K562 (cell line): Measurements from ENCODE around the gene FOXA3. TPM values are rescaled to one million over a fixed set of nuclear protein-coding genes. Genes with fewer than 3 reads are reported as not detected.

Experiments used
- ARID1B ChIP-seq: fragments of 450-650 bp; IDR thresholded peaks from 2 replicates; pipeline ENCODE4 v1.6.1; 2016; ENCODE audit warnings: antibody characterized with exemption, mild to moderate bottlenecking, inconsistent platforms
- DIDO1 ChIP-seq: fragments of 450-650 bp; IDR thresholded peaks from 2 replicates; pipeline ENCODE4 v1.6.1; 2016; ENCODE audit warnings: low read depth, missing biosample characterization, missing genetic modification characterization
- ELF1 ChIP-seq: fragments of 200-800 bp; sonication (Bioruptor generic); IDR thresholded peaks from 2 replicates; pipeline ENCODE4 v1.6.1; 2016; ENCODE audit warnings: missing genetic modification characterization, missing compliant biosample characterization
- ETS2 ChIP-seq: IDR thresholded peaks from 2 replicates; pipeline ENCODE4 v1.6.1; 2016; ENCODE audit warnings: borderline replicate concordance, missing genetic modification characterization, mild to moderate bottlenecking, moderate library complexity, missing compliant biosample characterization; ENCODE audit not compliant: poor library complexity, severe bottlenecking
- EZH2 ChIP-seq: IDR thresholded peaks from 2 replicates; pipeline ENCODE4 v1.6.1; 2012; ENCODE audit warnings: low read depth, mild to moderate bottlenecking, inconsistent platforms, low read length, borderline replicate concordance
- GABPA ChIP-seq: fragments of 200-800 bp; sonication (Bioruptor generic); conservative IDR thresholded peaks from 2 replicates; pipeline ENCODE4 v1.6.1; 2016; ENCODE audit warnings: low read depth, missing genetic modification characterization, missing compliant biosample characterization
- HNRNPH1 ChIP-seq: fragments of 200-400 bp; formaldehyde crosslinking; optimal IDR thresholded peaks from 2 replicates; pipeline ENCODE3; 2017; ENCODE audit warnings: low read depth, mild to moderate bottlenecking, low read length, moderate library complexity
- HNRNPL ChIP-seq: fragments of 200-400 bp; formaldehyde crosslinking; IDR thresholded peaks from 2 replicates; pipeline ENCODE4 v1.6.1; 2017; ENCODE audit warnings: low read depth, mild to moderate bottlenecking, low read length
- KLF10 ChIP-seq: fragments of 250-450 bp; sonication (Bioruptor Pico); IDR thresholded peaks from 2 replicates; pipeline ENCODE4 v1.6.1; 2021; ENCODE audit warnings: matching md5 sums
- POLR2G ChIP-seq: fragments of 200-400 bp; formaldehyde crosslinking; IDR thresholded peaks from 2 replicates; pipeline ENCODE4 v1.6.1; 2017; ENCODE audit warnings: low read depth, mild to moderate bottlenecking, antibody characterized with exemption, low read length, moderate library complexity
- RB1 ChIP-seq: fragments of 450-650 bp; IDR thresholded peaks from 2 replicates; pipeline ENCODE4 v1.6.1; 2017; ENCODE audit warnings: low read depth, mild to moderate bottlenecking
- SRSF7 ChIP-seq: fragments of 200-400 bp; formaldehyde crosslinking; optimal IDR thresholded peaks from 2 replicates; pipeline ENCODE3; 2017; ENCODE audit warnings: mild to moderate bottlenecking, low read depth, low read length
- TFAM ChIP-seq: fragments of 250-450 bp; sonication (Bioruptor Pico); conservative IDR thresholded peaks from 2 replicates; pipeline ENCODE4 v1.5.0; 2021; ENCODE audit warnings: mild to moderate bottlenecking, moderate library complexity
- TRIM28 ChIP-seq: fragments of 450-650 bp; IDR thresholded peaks from 2 replicates; pipeline ENCODE4 v1.6.1; 2017
- ZFPM2 ChIP-seq: fragments of 250-450 bp; sonication (Bioruptor Pico); IDR thresholded peaks from 2 replicates; pipeline ENCODE4 v1.5.1; 2022; ENCODE audit warnings: mild to moderate bottlenecking
- ZKSCAN8 ChIP-seq: fragments of 200-800 bp; sonication (Bioruptor generic); IDR thresholded peaks from 2 replicates; pipeline ENCODE4 v1.6.1; 2016; ENCODE audit warnings: missing genetic modification characterization, missing compliant biosample characterization
- ZNF23 ChIP-seq: fragments of 250-450 bp; sonication (Bioruptor Pico); IDR thresholded peaks from 2 replicates; pipeline ENCODE4 v1.4.0; 2020; ENCODE audit warnings: mild to moderate bottlenecking
- ZNF24 ChIP-seq: fragments of 450-650 bp; IDR thresholded peaks from 2 replicates; pipeline ENCODE4 v1.6.1; 2016
- ZNF444 ChIP-seq: fragments of 250-450 bp; sonication (Bioruptor Pico); IDR thresholded peaks from 2 replicates; pipeline ENCODE4 v1.4.0; 2020; ENCODE audit warnings: mild to moderate bottlenecking, moderate library complexity
- ZNF699 ChIP-seq: fragments of 250-450 bp; sonication (Bioruptor Pico); IDR thresholded peaks from 2 replicates; pipeline ENCODE4 v1.8.0; 2021; ENCODE audit warnings: mild to moderate bottlenecking, moderate library complexity; ENCODE audit not compliant: insufficient replicate concordance
- polyA plus RNA-seq, 8 experiments: library from polyadenylated mRNA; depleted of rRNA in 4 of 8; stranded (reverse) in 5 of 8; unstranded in 3 of 8; fragments of >200 nt; fragmentation: Nextera tagmentation in 2 of 8; fragmentation: Illumina TruSeq in 1 of 8; extraction: Ambion mirVana in 2 of 8; extraction: Trizol in 1 of 8; gene quantifications; 2 replicates each; pipeline versions ENCODE4 v1.2.1 to v1.2.3, GENCODE V29; 2011 to 2014; ENCODE audit warnings: inconsistent platforms in 1 of 8, missing spikeins in 1 of 8
- total RNA-seq, 7 experiments: library from RNA; depleted of rRNA in 6 of 7; stranded (reverse); fragments of >200 nt in 6 of 7; fragmentation: Illumina TruSeq in 2 of 7; extraction: Trizol in 2 of 7; gene quantifications; 2 replicates each; pipeline versions ENCODE4 v1.2.1 to v1.2.3, GENCODE V29; 2011 to 2021; ENCODE audit warnings: low replicate concordance in 1 of 7
- TF ChIP-seq, protein P1 (sequence below): fragments of 250-450 bp; sonication (Bioruptor Pico); IDR thresholded peaks from 2 replicates; pipeline ENCODE4 v1.4.0; 2020
- TF ChIP-seq, protein P2 (sequence below), 2 experiments: fragments of 450-650 bp; conservative IDR thresholded peaks; 2 replicates each; pipeline ENCODE4 v1.6.1; 2017; ENCODE audit warnings: mild to moderate bottlenecking in 2 of 2, moderate library complexity in 2 of 2

Gene FOXA3
- total and polyA plus RNA-seq, 9 of the 15 experiments (the other 6 are each of a cell fraction or from before 2014, with no cell fraction given) = 1.3 to 15.5 (median 4.7) TPM

DNA sequence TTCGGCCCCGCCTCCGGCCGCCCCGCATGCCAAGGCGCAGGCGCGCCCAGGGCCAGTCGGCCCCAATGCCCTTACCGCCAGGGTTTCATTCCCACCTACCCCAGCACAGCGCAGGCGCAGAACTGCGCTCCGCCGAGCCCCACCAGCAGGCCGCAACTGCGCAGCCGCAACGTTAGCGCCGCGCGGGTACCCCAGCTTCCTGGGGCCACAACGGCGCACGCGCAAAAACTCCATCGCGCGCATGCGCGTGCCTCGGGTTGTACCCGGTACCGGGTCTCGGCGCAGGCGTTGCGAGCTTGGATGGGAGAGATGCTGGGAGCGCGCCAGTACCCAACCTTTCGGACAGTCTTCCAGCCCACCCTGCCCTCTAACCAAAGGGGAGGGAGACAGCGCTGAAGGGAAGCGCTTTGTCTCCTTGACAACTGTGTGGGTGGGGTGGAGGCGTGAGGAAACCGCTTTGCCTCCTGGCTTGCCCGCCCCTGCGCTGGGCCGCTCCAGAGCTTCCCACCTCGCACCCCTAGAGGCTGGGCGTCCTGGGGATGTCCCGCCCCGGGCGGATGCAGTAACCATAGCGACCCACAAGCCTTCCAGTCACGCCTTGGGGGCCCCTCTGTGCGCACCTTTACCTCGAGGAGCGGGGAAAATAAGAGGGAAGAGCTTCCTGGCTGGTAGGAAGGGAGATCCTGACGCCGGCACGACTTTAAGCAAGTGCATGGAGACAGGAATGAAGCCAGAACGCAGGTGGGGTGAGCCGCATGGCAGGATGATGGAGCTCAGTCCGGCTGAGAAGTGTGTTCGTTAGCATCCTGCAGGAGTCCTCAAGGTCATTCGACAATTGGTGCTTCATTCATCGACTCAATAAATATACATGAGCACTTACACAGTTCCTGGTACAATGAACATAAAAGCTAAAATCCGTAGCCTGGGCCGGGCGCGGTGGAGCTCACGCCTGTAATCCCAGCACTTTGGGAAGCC is 38.8 kb downstream of the FOXA3 start (continued):
- no peak for TF ChIP-seq GABPA (tag)
- TF ChIP-seq DIDO1 (tag) = no peak
- TF ChIP-seq ETS2 (tag) = no peak
- no peak for TF ChIP-seq TRIM28
- TF ChIP-seq HNRNPL = 0 out of 2 replicates have a peak, but pooled peaks have one; percentile 38
- no peak; the same call in 1 of the 2 replicates for TF ChIP-seq ELF1
- TF ChIP-seq ARID1B = no peak
- no peak for TF ChIP-seq EZH2
- TF ChIP-seq HNRNPH1 = no peak
- TF ChIP-seq POLR2G = peak; percentile 70
- no peak for TF ChIP-seq ZNF24
- peak; percentile 75 for TF ChIP-seq RB1
- no peak for TF ChIP-seq ZNF444 (CRISPR knock-in tag)
- TF ChIP-seq ZNF23 (CRISPR knock-in tag) = no peak
- no peak for TF ChIP-seq KLF10 (CRISPR knock-in tag)
- TF ChIP-seq, protein P1, sequence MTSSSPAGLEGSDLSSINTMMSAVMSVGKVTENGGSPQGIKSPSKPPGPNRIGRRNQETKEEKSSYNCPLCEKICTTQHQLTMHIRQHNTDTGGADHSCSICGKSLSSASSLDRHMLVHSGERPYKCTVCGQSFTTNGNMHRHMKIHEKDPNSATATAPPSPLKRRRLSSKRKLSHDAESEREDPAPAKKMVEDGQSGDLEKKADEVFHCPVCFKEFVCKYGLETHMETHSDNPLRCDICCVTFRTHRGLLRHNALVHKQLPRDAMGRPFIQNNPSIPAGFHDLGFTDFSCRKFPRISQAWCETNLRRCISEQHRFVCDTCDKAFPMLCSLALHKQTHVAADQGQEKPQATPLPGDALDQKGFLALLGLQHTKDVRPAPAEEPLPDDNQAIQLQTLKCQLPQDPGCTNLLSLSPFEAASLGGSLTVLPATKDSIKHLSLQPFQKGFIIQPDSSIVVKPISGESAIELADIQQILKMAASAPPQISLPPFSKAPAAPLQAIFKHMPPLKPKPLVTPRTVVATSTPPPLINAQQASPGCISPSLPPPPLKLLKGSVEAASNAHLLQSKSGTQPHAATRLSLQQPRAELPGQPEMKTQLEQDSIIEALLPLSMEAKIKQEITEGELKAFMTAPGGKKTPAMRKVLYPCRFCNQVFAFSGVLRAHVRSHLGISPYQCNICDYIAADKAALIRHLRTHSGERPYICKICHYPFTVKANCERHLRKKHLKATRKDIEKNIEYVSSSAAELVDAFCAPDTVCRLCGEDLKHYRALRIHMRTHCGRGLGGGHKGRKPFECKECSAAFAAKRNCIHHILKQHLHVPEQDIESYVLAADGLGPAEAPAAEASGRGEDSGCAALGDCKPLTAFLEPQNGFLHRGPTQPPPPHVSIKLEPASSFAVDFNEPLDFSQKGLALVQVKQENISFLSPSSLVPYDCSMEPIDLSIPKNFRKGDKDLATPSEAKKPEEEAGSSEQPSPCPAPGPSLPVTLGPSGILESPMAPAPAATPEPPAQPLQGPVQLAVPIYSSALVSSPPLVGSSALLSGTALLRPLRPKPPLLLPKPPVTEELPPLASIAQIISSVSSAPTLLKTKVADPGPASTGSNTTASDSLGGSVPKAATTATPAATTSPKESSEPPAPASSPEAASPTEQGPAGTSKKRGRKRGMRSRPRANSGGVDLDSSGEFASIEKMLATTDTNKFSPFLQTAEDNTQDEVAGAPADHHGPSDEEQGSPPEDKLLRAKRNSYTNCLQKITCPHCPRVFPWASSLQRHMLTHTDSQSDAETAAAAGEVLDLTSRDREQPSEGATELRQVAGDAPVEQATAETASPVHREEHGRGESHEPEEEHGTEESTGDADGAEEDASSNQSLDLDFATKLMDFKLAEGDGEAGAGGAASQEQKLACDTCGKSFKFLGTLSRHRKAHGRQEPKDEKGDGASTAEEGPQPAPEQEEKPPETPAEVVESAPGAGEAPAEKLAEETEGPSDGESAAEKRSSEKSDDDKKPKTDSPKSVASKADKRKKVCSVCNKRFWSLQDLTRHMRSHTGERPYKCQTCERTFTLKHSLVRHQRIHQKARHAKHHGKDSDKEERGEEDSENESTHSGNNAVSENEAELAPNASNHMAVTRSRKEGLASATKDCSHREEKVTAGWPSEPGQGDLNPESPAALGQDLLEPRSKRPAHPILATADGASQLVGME (CRISPR knock-in tag) = peak; percentile 99
- TF ChIP-seq SRSF7 = no peak
- TF ChIP-seq ZFPM2 (CRISPR knock-in tag) = 0 out of 2 replicates have a peak, but pooled peaks have one; percentile 76
- no peak for TF ChIP-seq ZNF699 (CRISPR knock-in tag)
- no peak for TF ChIP-seq ZKSCAN8
- TF ChIP-seq, protein P2, sequence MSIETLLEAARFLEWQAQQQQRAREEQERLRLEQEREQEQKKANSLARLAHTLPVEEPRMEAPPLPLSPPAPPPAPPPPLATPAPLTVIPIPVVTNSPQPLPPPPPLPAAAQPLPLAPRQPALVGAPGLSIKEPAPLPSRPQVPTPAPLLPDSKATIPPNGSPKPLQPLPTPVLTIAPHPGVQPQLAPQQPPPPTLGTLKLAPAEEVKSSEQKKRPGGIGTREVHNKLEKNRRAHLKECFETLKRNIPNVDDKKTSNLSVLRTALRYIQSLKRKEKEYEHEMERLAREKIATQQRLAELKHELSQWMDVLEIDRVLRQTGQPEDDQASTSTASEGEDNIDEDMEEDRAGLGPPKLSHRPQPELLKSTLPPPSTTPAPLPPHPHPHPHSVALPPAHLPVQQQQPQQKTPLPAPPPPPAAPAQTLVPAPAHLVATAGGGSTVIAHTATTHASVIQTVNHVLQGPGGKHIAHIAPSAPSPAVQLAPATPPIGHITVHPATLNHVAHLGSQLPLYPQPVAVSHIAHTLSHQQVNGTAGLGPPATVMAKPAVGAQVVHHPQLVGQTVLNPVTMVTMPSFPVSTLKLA (conservative IDR thresholded peaks at IDR 0.05) = peak in 1 of 2 experiments; percentile 23; a peak in 1 of 4 replicates
- no peak for TF ChIP-seq TFAM (CRISPR knock-in tag)
